GM19468 (cell line): ENCODE measurements around the gene PLPP4.

Experiments
- ATAC-seq: cut with Tn5 transposase; IDR thresholded peaks from one replicate; pipeline ENCODE4 v1.9.1; 2021; ENCODE audit warnings: mild to moderate bottlenecking, moderate library complexity, moderate number of reproducible peaks; ENCODE audit not compliant: unreplicated experiment; ENCODE audit errors: extremely low read depth

PLPP4 gene

GRCh38 chr10:120455606-120456005, 1.4 kb upstream of the PLPP4 start:
- ATAC-seq, result no peak

GRCh38 chr10:120456143-120456625, 843 bp upstream of the PLPP4 start:
- ATAC-seq, result no peak

- ATAC-seq, result no peak
Observed at GRCh38 chr10:120457431-120458172, 575 bp downstream of the PLPP4 start.

GRCh38 chr10:120458432-120458831, 1.4 kb downstream of the PLPP4 start:
- ATAC-seq, result no peak

- no peak for ATAC-seq
Observed at GRCh38 chr10:120459185-120459584, 2.2 kb downstream of the PLPP4 start.

- ATAC-seq, result no peak
Observed at GRCh38 chr10:120460186-120460585, 3.2 kb downstream of the PLPP4 start.

GRCh38 chr10:120460776-120461175, 3.7 kb downstream of the PLPP4 start:
- no peak for ATAC-seq

- ATAC-seq, result no peak
Observed at GRCh38 chr10:120462018-120462682, 5.1 kb downstream of the PLPP4 start.

GRCh38 chr10:120465138-120465537, 8.1 kb downstream of the PLPP4 start:
- no peak for ATAC-seq

GRCh38 chr10:120466006-120466405, 9.0 kb downstream of the PLPP4 start:
- no peak for ATAC-seq

GRCh38 chr10:120473593-120473992, 16.6 kb downstream of the PLPP4 start:
- ATAC-seq, result no peak

- ATAC-seq, result no peak
Observed at GRCh38 chr10:120474956-120475355, 17.9 kb downstream of the PLPP4 start.

- no peak for ATAC-seq
Observed at GRCh38 chr10:120475844-120476791, 19.1 kb downstream of the PLPP4 start.

GRCh38 chr10:120477021-120477742, 20.2 kb downstream of the PLPP4 start:
- no peak for ATAC-seq

GRCh38 chr10:120477743-120478141, 20.7 kb downstream of the PLPP4 start:
- no peak for ATAC-seq

GRCh38 chr10:120478386-120478785, 21.4 kb downstream of the PLPP4 start:
- no peak for ATAC-seq

- no peak for ATAC-seq
Observed at GRCh38 chr10:120479506-120479905, 22.5 kb downstream of the PLPP4 start.

GRCh38 chr10:120480065-120480600, 23.1 kb downstream of the PLPP4 start:
- no peak for ATAC-seq

- no peak for ATAC-seq
Observed at GRCh38 chr10:120480848-120481247, 23.8 kb downstream of the PLPP4 start.

GRCh38 chr10:120483006-120483405, 26.0 kb downstream of the PLPP4 start:
- no peak for ATAC-seq
